Large intestine (tissue), 3 donors: Measurements from ENCODE around the gene FAP. TPM values are rescaled to one million over a fixed set of nuclear protein-coding genes. Genes with fewer than 3 reads are reported as not detected.

Experiments
- DNase-seq, 2 donors: peaks; one replicate each; pipeline versions ENCODE4 v3.0.0 to v3.0.0-alpha.2; 2013
- H3K27ac ChIP-seq: one replicate; pipeline ENCODE4 v1.5.1; 2013; ENCODE audit warnings: low read length
- H3K27me3 ChIP-seq: 2 replicates; pipeline ENCODE4 v1.6.1; 2013; ENCODE audit warnings: low read length; ENCODE audit not compliant: control insufficient read depth, insufficient read depth
- H3K36me3 ChIP-seq: 2 replicates; pipeline ENCODE4 v1.6.1; 2013; ENCODE audit warnings: low read length; ENCODE audit not compliant: control insufficient read depth, insufficient read depth
- H3K4me1 ChIP-seq: one replicate; pipeline ENCODE4 v1.6.1; 2013; ENCODE audit warnings: low read length; ENCODE audit not compliant: control insufficient read depth, insufficient read depth
- H3K4me3 ChIP-seq: one replicate; pipeline ENCODE4 v1.5.1; 2013; ENCODE audit warnings: low read length
- H3K9me3 ChIP-seq: one replicate; pipeline ENCODE4 v1.6.1; 2013; ENCODE audit warnings: mild to moderate bottlenecking, low read depth, low read length, moderate library complexity; ENCODE audit not compliant: control insufficient read depth
- WGBS: methylation state at CpG from one replicate; pipeline ENCODE4 v1.1.5; 2013; ENCODE audit warnings: low lambda C conversion rate; ENCODE audit not compliant: insufficient coverage; 5-methylcytosine and 5-hydroxymethylcytosine counted together
- polyA plus RNA-seq: library from polyadenylated mRNA; unstranded; fragments of 120-200 nt; gene quantifications from one replicate; pipeline ENCODE4 v1.2.1, GENCODE V29; 2013

FAP gene
- polyA plus RNA-seq, 1 donor, result 10.6 TPM

DNA sequence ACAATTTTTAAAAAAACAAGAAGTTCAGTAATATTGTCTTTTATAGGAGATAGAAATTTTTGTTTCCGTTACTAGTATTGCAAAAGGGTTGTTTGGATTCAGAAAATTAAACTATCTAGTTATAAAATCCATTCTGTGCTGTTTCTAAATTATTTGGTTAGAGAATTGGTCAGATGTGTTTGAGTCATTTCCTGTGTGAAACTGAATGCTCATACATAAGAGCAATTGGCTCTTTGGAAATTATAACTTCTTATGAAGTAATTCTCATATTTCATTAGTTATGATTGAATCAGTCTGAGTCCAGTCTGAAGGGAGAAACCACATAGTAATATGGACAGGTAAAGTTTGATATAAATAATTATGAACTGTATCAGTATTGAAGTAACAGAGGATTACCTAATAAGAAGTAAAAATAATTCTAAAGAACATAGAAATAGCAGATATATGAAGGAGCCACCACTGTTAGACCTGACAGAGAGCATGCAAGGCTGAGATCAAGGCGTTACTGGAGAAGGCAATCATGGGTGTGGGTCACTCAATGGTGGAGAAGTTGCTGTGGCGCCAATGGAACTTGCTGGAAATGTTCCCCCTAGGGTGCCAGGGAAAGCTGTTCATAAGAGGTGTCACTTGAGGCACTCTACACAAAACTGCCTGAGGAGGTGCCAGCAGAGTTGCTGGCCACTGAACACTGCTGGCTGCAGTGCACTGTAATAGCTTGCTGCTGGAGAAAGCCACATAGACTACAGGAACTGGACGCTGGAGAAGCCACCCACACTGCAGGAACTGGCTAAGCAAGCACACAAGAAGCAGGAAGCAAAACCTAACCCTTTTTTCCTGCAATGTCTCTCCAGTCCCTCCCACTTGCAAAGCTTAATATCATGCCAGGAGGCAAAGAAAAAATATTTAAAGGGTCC lies 18.0 kb upstream of the FAP start:
- WGBS, result no CpG with 5 or more reads among the region's 4 CpGs
- no peak overlapping the region for H3K27ac ChIP-seq
- H3K36me3 ChIP-seq, result peaks cover 2% of the 10 kb centered on the region
- DNase-seq, result no peak
- H3K27me3 ChIP-seq, result no peaks in the 10 kb centered on the region
- no peaks in the 10 kb centered on the region for H3K9me3 ChIP-seq
- no peaks in the 10 kb centered on the region for H3K4me1 ChIP-seq
- no peak overlapping the region for H3K4me3 ChIP-seq

DNA sequence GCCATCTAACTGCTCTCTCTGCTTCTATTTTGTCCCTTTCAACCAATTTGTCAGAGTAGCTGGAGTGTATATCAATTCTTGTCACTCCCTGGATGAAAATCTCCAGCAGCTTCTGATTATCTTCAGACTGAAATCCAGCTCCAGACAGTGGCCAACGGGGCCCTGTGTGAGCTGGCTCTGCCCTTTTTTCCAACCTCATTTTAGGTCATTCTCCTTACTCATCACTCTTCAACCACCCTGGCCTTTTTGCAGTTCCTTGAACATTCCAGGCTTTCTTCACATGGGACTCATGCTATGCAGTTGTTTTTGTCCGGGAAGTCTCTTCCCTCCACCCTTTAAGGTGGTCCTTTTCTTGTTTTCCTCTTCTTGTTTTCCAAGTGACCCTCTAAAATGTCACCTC lies 15.4 kb upstream of the FAP start:
- H3K27ac ChIP-seq, result no peak overlapping the region
- no peaks in the 10 kb centered on the region for H3K27me3 ChIP-seq
- no peak overlapping the region for H3K4me3 ChIP-seq
- no peaks in the 10 kb centered on the region for H3K36me3 ChIP-seq
- no peaks in the 10 kb centered on the region for H3K9me3 ChIP-seq
- H3K4me1 ChIP-seq, result no peaks in the 10 kb centered on the region
- DNase-seq, result no peak
- WGBS, result no CpG with 5 or more reads among the region's 2 CpGs

DNA sequence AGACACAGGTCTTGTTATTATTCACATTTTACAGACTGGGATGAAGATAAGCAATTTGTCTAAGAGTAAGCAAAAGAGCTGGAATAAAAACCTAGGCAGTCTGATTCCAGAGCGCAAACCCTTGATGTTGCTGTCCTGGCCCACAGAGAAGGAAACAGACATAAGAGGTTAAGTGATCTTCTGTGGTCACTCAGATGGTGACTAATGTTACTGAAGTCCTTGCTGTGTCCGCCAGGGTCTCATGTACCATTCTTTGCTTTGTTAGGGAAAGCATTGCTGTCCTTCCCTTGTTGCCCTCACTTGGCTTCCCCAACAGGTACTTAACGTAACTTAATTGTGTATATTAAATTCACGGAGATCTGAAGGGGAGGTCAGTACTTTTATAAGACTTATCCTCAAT lies 14.9 kb upstream of the FAP start:
- 100% methylated on average over 2 of the region's 4 CpGs for WGBS

DNA sequence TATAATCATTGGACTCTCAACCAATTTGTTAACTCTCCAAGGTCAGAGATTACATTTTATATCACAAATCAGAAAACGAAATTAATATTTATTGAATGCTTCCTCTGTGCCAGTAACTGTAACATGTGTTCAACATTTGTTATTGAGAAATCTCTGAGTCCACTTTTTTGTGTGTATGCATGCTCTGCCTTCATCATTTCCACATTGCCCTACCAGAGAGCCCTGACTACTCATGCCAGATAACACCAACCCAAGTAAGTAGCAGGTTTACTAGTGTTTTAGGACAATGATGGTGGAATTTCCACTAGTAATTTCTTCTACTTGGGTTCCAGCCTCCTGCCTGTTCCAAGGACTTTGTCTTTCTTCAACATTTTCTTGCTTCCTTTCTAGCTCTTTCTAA lies 14.2 kb upstream of the FAP start:
- no peaks in the 10 kb centered on the region for H3K36me3 ChIP-seq
- H3K4me1 ChIP-seq, result no peaks in the 10 kb centered on the region
- no peak overlapping the region for H3K27ac ChIP-seq
- WGBS, result no CpG with 5 or more reads among the region's 1 CpG
- DNase-seq, result no peak
- H3K9me3 ChIP-seq, result no peaks in the 10 kb centered on the region
- no peak overlapping the region for H3K4me3 ChIP-seq
- H3K27me3 ChIP-seq, result no peaks in the 10 kb centered on the region

More for the DNA sequence above, 14.9 kb upstream of the FAP start:
- DNase-seq, result no peak
- Histone ChIP-seq H3K9me3 (no peaks in the 10 kb centered on the region), H3K27me3 (no peaks in the 10 kb centered on the region), H3K4me3 (no peak overlapping the region), H3K27ac (no peak overlapping the region), H3K36me3 (no peaks in the 10 kb centered on the region), H3K4me1 (no peaks in the 10 kb centered on the region)

DNA sequence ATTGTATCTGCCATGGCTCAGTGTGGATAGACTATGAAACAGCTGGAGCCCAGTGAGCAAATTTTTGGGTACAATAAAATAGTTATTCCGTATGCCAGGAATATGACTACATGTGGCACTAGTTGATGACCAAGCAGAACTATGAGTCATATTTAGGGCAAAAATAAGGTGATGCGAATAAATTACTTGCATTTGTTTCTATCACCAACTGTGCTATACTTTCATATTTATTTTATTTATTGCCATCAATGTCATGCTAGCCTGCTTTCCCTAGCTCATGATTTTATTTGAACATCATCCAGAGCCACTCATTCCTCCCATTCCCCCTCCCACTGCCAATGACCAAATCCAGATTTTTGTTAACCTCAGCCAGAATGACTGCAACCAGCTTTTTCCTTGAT lies 13.3 kb upstream of the FAP start:
- no peak overlapping the region for H3K4me3 ChIP-seq
- 100% methylated on average over 1 of the region's 2 CpGs for WGBS
- H3K36me3 ChIP-seq, result no peaks in the 10 kb centered on the region
- H3K27ac ChIP-seq, result no peak overlapping the region
- no peak for DNase-seq
- H3K27me3 ChIP-seq, result no peaks in the 10 kb centered on the region
- no peaks in the 10 kb centered on the region for H3K9me3 ChIP-seq
- no peaks in the 10 kb centered on the region for H3K4me1 ChIP-seq

DNA sequence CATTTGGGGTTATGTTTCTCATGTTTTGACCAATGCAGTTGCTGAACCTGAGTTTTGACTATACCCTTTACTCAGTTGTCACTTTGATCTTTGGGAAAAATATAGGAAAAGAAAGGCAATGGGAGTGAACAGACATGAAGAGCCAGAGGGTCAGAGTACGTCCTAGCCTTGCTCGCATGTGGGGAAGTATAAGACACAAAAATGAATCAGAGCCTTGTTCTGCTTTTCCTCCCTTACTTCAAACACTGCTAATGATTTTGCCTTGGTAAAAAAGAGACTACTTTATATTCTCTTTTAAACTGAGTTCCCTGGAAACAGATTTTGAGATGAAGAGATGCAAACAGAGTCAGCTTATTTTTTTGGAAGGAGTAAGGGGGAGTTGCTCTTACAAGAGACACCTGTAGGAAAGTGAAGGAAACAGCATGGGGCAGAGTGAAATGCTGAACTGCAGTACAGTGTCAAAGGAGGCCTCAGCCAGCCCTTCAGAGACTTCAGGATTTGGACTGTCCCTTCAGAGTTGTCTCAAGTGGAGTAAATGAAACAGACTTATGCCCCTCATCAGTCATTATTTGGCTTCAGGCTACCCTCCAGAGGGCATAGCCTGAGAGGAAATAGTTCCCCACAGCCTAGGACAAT lies 11.1 kb upstream of the FAP start:
- H3K9me3 ChIP-seq, result no peaks in the 10 kb centered on the region
- no peaks in the 10 kb centered on the region for H3K36me3 ChIP-seq
- no peaks in the 10 kb centered on the region for H3K27me3 ChIP-seq
- no peak overlapping the region for H3K4me3 ChIP-seq
- no peaks in the 10 kb centered on the region for H3K4me1 ChIP-seq
- no peak overlapping the region for H3K27ac ChIP-seq
- no peak for DNase-seq
- WGBS, result no CpG with 5 or more reads among the region's 2 CpGs

DNA sequence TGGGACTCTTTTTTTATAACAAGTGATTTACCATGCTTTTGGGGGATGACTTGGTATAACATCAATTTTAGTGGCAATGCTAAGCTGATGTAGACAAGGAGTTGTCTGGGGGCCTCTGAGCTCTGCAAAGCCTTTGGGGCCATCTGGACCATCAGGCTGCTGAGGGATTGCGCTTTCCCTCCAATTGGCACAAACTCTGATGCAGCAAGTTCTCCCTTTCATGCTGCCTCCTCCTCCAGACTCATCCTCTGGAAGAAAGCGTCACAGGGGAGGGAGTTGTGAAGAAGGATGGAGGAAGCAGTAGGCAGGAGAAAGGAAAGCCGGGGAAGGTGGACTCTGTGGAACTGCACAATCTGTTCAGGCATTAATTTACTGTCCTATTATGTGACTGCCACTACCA lies 10.2 kb upstream of the FAP start:
- no CpG with 5 or more reads among the region's 3 CpGs for WGBS
- no peak overlapping the region for H3K27ac ChIP-seq
- no peaks in the 10 kb centered on the region for H3K9me3 ChIP-seq
- DNase-seq, result no peak
- no peaks in the 10 kb centered on the region for H3K27me3 ChIP-seq
- H3K4me1 ChIP-seq, result no peaks in the 10 kb centered on the region
- no peaks in the 10 kb centered on the region for H3K36me3 ChIP-seq
- no peak overlapping the region for H3K4me3 ChIP-seq

DNA sequence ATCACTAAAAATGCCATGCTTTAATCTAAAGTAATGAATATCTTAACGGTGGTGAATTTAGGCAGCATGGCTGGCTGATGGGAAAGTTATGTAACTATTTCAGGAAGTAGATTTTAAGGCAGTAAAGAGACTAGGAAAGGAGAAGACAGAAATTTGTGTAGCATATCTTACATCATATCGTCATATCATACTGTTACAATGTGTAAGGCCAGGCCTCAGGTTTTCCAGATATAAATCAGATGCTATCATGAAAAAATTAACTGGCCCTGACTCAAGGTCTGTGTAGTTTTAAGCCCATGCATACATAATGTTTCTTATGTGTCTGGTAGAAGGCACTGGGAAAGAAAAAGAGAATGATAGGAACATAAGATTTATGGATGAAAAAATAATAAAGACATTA lies 8.9 kb upstream of the FAP start:
- H3K4me1 ChIP-seq, result no peaks in the 10 kb centered on the region
- no peaks in the 10 kb centered on the region for H3K36me3 ChIP-seq
- no peak overlapping the region for H3K4me3 ChIP-seq
- no peaks in the 10 kb centered on the region for H3K27me3 ChIP-seq
- 100% methylated on average over 1 of the region's 2 CpGs for WGBS
- no peak for DNase-seq
- H3K9me3 ChIP-seq, result no peaks in the 10 kb centered on the region
- H3K27ac ChIP-seq, result no peak overlapping the region

DNA sequence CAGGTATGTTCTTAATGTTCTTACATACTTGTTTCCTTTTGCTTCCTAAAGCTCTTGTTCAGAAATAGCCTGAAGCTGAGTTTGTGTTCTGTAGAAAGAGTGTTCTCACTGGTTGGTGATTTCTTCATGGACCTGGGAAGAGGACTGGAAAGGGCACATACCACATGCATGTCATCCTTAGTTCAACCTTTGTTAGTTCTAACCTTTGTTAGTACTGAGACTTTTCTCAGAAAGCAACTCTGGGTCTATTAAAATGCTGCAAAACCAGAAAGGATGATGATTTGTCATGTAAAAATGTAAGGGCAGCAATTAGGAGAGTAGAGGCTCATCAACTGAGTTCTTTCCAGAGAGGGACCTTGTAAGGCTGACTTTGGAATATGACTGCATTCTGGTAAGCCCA lies 2.5 kb upstream of the FAP start:
- Histone ChIP-seq H3K27me3 (peaks cover under 1% of the 10 kb centered on the region), H3K36me3 (no peaks in the 10 kb centered on the region), H3K4me1 (no peaks in the 10 kb centered on the region), H3K9me3 (no peaks in the 10 kb centered on the region), H3K27ac (no peak overlapping the region), H3K4me3 (no peak overlapping the region)
- no peak for DNase-seq

DNA sequence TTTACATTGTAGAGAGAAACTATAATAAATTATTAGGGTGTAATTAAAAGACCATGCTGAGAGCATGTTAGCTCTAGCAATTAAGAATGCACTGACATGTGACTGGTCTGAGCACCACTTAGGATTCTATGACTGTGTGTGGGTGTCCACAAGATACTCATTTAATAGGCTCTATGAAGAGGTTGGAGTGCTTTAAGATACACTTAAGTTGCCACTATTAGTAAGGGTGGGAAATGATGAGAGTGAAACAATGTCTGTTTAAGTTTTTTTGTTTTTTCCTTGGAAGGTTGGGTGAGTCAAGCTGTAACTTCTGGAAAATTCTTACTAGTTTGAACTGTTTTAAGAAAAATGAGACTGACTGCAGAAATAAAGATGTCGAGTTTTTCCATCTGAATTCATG lies 1.8 kb upstream of the FAP start:
- Histone ChIP-seq H3K4me1 (no peaks in the 10 kb centered on the region), H3K27me3 (peaks cover 4% of the 10 kb centered on the region), H3K9me3 (no peaks in the 10 kb centered on the region), H3K4me3 (no peak overlapping the region), H3K36me3 (no peaks in the 10 kb centered on the region), H3K27ac (peak overlapping the region; percentile 39)
- 40% methylated on average over 1 of the region's 1 CpG for WGBS
- no peak for DNase-seq
